Activated CD8-positive, alpha-beta memory T cell treated with anti-CD3 and anti-CD28 coated beads, Interleukin-2, amount 50 U/mL, for 4 hours (primary cell): Measurements from ENCODE around the gene ELMO1.
A peak's percentile ranks its signal among the peaks of the same experiment; 100 is the strongest.

Experiments
- DNase-seq: peaks from one replicate; pipeline ENCODE4 v3.0.0-alpha.2; 2020

The ELMO1 gene

DNA sequence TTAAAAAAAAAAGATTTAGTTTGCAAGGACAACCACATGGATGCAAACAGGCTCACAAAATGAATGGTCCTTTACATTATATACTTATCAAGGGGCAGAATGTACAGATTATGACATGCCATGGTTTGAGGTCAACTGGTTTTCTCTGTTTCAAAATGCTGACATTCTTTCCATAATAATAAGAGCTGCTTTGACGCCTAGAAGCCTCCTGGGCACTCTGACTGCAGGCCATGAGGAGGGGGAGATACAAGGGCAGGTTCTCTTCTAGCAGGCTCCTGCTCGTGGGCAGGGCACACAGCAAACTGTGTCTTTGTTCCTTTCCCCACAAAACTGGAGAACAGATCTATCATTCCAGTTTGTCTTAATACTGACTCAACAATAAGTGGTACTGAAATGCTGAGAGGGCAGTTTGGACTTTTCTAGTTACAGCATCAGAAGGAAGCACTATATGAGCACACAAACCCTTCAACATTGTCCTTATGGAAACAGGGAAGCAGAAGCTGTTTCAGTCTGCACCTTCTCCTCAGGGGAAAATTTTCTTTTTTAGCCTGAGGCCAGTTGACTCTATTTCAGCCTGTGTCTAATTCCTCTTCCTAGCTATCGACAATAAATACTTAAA lies 409.4 kb downstream of the ELMO1 start:
- DNase-seq, result no peak

DNA sequence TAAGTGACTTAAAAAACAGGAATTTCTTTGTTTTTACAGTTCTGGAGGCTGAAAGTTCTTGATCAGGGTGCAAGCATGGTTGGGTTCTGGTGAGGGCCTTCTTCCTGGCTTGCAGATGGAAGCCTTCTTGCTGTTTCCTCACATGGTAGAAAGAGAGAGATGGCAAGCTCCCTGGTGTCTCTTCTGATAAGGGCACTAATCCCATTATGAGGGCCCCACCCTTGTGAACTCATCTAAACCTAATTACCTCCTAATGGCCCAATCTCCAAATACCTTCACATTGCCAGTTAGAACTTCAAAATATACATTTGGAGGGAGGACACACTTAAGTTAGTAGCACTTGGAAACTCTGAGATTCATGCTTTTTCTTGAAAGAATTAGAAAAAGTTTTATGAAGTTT lies 410.0 kb downstream of the ELMO1 start:
- no peak for DNase-seq

DNA sequence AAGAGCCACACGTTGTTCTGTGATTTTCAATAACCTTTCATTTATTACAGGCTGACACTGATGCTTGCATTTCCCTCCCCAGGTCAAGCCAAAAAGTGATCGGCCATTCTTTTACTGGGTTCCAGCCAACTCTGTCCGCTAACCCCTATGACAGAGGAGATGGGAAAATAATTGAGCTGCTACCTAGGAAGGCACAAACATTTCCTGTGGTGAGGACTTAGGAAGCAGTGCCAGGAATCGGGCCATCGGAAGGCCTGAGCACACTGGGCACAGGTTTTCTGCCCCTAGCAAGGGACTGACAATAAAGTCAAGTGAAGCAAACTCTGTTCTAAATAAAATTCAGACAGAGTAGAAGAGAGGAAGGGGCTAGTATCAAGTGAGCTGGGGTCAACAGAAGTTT lies 411.4 kb downstream of the ELMO1 start:
- no peak for DNase-seq

GRCh38 chr7:37035631-37036030 lies 413.0 kb downstream of the ELMO1 start:
- no peak for DNase-seq

DNA sequence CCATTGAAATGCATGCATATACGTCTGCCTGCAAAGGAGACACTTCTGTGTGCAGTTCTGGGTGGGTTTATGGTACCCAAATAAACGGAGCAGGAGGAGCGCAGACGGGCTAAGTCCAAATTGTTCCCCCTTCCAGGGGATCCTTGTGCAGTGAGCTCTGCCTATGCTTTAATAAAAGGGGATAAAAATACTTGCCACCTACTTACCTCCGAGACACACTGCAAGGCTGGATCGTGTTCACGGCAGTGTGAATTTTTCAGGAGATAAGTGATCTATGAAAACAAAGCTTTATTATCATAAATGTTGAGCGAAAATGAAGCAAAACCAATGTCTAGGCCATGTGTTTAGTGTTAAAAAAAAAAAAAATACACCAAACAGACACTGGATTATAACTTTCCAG lies 415.5 kb downstream of the ELMO1 start:
- no peak for DNase-seq

DNA sequence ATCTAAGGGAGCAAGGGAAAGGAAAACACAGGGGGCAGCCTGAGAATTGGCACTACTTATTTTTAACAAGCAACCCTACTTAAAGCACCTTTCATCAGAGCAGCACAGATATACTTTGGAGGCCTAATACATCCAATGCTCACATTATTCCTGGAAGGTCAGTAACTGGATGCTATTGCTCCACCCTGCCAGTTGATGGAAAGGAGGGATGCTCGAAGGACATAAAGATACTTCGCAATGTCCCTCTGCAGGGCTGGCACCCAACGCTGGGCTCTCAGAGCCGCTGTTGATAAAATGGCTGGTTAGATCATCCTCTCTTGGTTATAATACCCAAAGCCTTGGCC lies 416.4 kb downstream of the ELMO1 start:
- DNase-seq, result no peak

DNA sequence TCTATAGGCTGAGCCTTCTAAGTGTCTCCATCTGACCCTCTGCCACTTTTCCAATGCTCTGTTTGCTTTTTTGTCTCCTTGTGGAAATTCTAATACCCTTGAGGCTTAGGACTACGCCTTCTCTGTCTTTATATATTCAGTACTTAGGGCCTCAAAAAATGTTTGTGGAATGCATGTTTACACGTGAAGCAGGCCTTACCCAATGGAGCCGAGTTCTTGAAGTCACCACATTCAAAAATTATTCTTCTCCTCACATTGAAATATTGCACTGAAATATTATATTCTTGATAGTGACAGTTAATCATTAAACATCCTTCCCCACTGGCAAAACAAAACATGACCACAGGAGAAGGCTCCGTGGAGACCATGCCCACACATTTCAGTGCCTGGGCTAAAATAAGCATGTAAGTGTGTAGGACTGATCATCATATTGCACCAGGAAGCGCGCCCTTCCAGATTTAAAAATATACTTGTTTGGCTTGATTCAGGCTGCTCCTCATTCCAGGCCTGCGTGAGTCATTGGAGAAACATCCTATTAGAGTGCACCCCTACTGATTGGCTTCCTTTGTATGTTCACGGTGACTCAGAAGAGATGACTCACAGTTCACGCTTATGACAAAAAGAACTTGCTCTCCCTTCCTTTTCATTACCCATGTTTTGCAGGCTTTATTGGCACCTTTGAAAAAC lies 416.9 kb downstream of the ELMO1 start:
- DNase-seq, result peak; percentile 33

DNA sequence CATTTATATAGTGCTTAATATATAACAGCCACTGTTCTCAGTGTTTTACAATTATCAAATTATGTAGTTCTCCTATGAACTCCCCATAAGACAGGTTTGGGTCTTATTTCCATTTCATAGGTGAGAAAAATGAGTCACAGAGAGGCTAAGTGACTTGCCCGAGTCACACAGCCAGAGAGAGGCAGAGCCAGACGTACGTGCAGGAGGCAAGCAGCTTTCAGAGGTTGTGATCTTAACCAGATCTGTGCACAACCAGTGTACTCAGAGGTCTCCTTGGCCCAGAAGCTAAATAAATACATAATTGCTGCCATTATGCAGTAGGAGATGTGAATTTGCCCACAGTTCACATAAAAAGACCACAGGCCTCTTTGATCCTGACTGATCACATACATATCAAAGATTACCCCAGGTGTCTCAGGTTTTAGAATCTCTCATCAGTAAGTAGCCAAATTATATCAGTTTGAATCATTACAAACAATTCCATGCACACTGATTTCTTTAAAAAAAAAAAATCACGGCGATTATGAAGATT lies 419.7 kb downstream of the ELMO1 start:
- DNase-seq, result peak; percentile 16

- no peak for DNase-seq
These were observed 420.9 kb downstream of the ELMO1 start for GRCh38 chr7:37027557-37028341.

DNA sequence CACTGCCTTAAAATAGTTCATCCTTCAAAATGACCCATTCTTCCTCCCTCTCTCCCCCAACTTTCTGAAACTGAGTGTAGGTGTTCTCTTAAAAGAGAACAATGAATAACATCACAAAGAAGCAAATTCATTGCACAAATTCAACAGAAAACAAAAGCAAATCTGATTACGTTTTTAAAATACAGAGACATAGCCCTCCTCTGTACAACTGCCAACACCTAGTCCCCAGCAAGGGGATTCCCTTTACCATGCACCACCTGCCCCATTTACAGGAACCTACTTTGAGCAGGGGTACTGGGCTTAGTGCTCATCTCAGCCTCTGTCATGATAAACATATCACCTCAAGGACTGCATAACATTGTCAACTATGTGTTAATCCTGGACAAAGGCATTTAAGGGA lies 421.6 kb downstream of the ELMO1 start:
- no peak for DNase-seq

GRCh38 chr7:37018954-37019353 lies 429.7 kb downstream of the ELMO1 start:
- no peak for DNase-seq

GRCh38 chr7:37016064-37016878 lies 432.4 kb downstream of the ELMO1 start:
- no peak for DNase-seq

DNA sequence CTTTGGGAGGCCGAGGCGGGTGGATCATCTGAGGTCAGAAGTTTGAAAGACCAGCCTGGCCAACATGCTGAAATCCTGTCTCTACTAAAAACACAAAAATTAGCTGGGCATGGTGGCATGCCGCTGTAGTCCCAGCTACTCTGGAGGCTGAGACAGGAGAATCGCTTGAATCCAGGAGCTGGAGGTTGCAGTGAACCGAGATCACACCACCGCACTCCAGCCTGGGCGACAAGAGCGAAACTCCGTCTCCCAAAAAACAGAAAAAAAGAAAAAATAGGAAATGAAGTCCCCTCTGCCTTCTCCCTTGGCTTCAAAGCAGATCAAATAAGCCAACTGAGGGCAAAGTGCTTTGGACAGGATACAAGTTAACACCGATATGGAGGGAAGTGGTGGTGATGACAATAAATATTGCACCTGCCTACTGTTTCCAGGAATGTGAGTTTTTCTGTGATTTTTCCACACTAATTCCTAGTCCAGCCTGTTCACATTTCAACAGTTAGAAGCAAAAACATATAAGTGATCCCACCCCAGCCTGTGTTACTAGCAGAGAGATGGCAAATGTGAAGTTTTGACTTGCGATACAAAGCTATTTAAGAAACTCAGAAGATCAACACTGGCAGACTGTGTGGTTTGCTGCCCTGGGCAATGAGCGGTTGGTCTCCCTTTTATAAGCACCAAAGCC lies 433.2 kb downstream of the ELMO1 start:
- DNase-seq, result no peak

DNA sequence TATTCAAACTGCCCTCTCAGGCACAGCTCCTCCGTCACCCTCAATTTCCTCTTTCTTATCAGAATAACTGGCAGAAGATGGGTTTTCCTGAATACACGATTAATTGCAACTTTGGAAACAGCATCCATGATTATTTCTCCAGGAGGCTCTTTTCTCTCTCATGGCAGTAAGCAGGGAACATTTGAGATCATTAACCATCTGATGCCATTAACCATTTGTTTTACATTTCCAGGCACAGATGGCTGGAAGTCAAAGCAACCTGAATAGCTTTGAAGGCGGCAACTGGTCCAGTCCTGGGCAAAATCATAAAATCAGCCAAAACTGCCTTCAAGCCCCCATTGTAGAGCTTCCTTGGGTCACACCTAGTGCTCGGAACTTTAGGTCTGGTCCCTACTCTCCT lies 434.9 kb downstream of the ELMO1 start:
- no peak for DNase-seq

DNA sequence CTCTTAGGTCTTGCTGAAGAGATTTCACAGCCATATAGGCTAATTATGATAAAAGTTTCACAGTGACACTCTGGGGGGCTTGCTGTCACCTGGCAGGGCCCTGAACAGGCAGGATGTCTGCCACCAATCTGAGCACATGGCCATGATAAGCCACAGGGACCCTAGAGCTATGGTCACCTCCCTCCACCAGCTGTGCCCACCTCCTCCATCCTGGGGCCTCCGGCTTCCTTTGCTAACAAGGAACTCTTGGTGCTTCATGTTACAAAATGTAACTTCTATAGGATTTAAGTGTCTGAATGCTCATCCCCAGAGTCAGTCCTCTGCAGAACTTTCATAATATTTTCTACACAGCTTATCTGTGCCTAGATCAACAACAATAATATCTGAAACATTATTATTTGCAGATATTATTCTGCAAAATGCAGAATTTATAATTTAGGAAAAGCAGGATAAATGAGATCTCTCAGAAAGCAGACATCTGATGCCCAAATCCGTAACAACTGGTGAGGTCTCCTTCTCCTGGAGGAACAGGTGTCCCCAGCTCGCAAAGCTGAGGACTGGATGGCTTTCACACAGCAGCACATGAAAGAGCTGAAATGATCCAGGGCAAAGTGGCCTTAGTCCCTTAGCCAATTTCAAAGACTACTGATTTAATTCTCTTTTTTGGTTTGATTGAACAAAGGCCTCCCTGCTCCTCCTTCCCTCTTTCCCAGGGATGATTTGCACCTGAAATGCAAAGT lies 437.3 kb downstream of the ELMO1 start:
- DNase-seq, result no peak

GRCh38 chr7:37009125-37009675 lies 439.5 kb downstream of the ELMO1 start:
- DNase-seq, result no peak

GRCh38 chr7:37007691-37008090 lies 441.0 kb downstream of the ELMO1 start:
- DNase-seq, result no peak

DNA sequence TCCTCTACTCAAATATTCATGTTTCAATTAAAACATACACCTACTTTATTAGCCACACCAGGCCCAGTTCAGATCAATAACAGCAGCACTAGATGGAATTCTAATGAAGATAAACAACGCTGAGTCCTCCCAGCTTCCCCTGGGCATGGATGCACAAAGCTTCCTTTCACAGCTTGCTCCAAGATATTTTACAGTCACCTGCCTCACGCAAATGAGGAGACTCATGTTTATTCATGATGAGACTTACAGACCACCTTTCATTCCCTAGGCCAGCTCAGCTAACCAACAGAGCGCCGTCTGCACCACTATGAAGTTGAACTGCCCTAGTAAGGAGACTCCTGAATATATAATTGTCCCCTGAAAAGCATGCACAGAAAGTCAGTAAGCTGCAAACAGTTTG lies 441.4 kb downstream of the ELMO1 start:
- DNase-seq, result no peak

DNA sequence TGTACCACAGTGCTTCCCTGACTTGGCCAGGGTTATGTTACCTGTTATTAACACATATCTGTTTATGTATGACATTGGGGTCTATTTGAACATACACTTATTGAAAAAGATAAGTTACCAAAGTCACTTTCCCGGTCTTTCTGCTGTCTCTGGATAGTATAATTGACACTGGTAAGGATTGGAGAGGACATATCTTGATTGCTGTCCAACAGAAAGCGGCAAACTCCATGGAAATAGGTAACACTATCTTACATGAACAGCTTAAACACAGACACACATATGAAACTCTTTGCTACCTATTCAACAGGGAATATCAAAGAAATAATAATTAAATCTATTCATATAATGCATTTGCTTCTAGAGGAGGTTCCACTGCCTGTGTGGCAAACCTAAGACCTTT lies 441.9 kb downstream of the ELMO1 start:
- DNase-seq, result no peak

- DNase-seq, result no peak
These were observed 448.2 kb downstream of the ELMO1 start for GRCh38 chr7:37000511-37000910.
